HFF-Myc (cell line): Measurements from ENCODE around the gene UIMC1.
"Not testable (repeated sequence)": the region's sequence is repeated elsewhere in the genome, so short reads cannot be mapped to it uniquely, and the experiment has no call there.

ENCODE experiments used
- DNase-seq: peaks from one replicate; pipeline ENCODE4 v3.0.0-alpha.2; 2011; ENCODE audit warnings: low read depth; ENCODE audit errors: extremely low read depth
- H3K4me3 ChIP-seq: replicated peaks from 2 replicates; pipeline ENCODE4 v1.5.1; 2011; ENCODE audit warnings: low read depth, mild to moderate bottlenecking, control low read depth, low read length
- TF ChIP-seq, protein P1 (sequence below): IDR thresholded peaks from 2 replicates; pipeline ENCODE4 v1.5.1; 2012; ENCODE audit warnings: mild to moderate bottlenecking, low read depth, low read length, control low read depth; ENCODE audit errors: missing control alignments

The UIMC1 gene

GRCh38 chr5:176998828-176999227 lies 7.8 kb downstream of the UIMC1 start:
- DNase-seq: no peak
- TF ChIP-seq, protein P1, sequence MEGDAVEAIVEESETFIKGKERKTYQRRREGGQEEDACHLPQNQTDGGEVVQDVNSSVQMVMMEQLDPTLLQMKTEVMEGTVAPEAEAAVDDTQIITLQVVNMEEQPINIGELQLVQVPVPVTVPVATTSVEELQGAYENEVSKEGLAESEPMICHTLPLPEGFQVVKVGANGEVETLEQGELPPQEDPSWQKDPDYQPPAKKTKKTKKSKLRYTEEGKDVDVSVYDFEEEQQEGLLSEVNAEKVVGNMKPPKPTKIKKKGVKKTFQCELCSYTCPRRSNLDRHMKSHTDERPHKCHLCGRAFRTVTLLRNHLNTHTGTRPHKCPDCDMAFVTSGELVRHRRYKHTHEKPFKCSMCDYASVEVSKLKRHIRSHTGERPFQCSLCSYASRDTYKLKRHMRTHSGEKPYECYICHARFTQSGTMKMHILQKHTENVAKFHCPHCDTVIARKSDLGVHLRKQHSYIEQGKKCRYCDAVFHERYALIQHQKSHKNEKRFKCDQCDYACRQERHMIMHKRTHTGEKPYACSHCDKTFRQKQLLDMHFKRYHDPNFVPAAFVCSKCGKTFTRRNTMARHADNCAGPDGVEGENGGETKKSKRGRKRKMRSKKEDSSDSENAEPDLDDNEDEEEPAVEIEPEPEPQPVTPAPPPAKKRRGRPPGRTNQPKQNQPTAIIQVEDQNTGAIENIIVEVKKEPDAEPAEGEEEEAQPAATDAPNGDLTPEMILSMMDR: no peak
- H3K4me3 ChIP-seq: no peak overlapping the region

DNA sequence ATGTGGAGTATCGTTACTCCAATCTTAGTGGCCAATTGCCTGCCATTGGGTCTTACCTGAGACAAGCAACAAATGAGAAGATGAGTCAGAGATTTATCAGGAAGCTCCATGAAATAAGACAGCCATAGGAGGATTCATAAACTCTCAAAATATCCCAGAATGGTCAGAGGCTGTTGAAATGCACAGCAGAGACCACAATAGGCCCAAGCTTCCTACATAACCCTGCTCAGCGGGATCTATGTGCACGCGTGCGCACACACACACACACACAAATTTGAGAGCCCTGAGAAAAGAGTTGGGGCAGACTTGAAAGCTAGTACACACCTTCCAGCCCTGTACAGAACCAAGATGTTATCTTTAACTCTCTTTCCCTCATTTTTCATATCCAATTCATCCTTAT lies 9.8 kb downstream of the UIMC1 start:
- no peak for DNase-seq
- TF ChIP-seq, protein P1: no peak
- H3K4me3 ChIP-seq: no peak overlapping the region

GRCh38 chr5:176995896-176996767 lies 10.4 kb downstream of the UIMC1 start:
- TF ChIP-seq, protein P1: no peak
- no peak for DNase-seq

GRCh38 chr5:176995122-176995490 lies 11.5 kb downstream of the UIMC1 start:
- TF ChIP-seq, protein P1: no peak
- no peak overlapping the region for H3K4me3 ChIP-seq
- DNase-seq: no peak

More at GRCh38 chr5:176995896-176996767, 10.4 kb downstream of the UIMC1 start:
- H3K4me3 ChIP-seq: no peak overlapping the region

DNA sequence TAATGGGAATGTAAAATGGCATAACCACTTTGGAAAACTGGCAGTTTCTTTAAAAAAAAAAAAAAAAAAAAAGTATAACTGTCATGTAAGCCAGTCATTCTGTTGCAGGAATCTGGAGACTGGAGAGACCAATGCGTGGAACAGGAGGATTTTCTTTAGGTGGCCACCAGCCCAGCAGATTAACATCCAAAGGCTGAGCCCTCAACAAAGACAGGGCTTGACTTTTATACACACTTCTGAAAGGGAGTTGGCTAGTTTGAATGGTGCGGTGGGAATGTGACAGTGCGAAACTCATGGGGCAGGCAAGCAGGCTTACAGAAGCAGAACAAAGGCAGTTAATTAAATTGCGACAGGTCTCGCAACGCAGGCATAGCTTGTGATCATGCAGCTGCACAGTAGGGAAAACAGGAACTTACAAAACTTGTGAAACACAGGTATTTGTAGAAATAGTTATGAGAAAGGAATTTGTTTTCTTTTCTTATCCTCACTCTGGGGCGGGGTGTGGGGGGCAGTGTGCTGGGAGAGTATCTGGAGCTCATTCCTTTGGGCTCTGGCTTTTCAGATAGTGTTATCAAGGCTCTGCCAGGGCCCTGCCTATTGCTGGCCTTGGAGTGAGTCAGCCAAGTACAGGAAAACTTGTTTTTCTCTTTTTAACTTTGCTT lies 12.0 kb downstream of the UIMC1 start:
- no peak for DNase-seq
- no peak overlapping the region for H3K4me3 ChIP-seq
- TF ChIP-seq, protein P1: no peak

GRCh38 chr5:176993081-176993480 lies 13.5 kb downstream of the UIMC1 start:
- H3K4me3 ChIP-seq, DNase-seq: not testable (repeated sequence)

- DNase-seq: no peak
- TF ChIP-seq, protein P1: no peak
Measured at GRCh38 chr5:176987583-176987982, 19.0 kb downstream of the UIMC1 start.

More at GRCh38 chr5:176987583-176987982, 19.0 kb downstream of the UIMC1 start:
- H3K4me3 ChIP-seq: no peak overlapping the region
